Umbilical cord (tissue), 2 donors: Measurements from ENCODE around the gene CEP19. TPM values are rescaled to one million over a fixed set of nuclear protein-coding genes. Genes with fewer than 3 reads are reported as not detected.

ENCODE experiments used
- DNase-seq: peaks from one replicate; pipeline ENCODE4 v3.0.0-alpha.2; 2015; ENCODE audit warnings: low spot score
- total RNA-seq: library from RNA; depleted of rRNA; stranded (reverse); fragments of >200 nt; gene quantifications from one replicate; pipeline ENCODE4 v1.2.3, GENCODE V29; 2014; ENCODE audit warnings: low replicate concordance; ENCODE audit not compliant: insufficient read depth

Gene CEP19
- total RNA-seq, 1 donor from 2014 or later = 7.2 TPM

DNA sequence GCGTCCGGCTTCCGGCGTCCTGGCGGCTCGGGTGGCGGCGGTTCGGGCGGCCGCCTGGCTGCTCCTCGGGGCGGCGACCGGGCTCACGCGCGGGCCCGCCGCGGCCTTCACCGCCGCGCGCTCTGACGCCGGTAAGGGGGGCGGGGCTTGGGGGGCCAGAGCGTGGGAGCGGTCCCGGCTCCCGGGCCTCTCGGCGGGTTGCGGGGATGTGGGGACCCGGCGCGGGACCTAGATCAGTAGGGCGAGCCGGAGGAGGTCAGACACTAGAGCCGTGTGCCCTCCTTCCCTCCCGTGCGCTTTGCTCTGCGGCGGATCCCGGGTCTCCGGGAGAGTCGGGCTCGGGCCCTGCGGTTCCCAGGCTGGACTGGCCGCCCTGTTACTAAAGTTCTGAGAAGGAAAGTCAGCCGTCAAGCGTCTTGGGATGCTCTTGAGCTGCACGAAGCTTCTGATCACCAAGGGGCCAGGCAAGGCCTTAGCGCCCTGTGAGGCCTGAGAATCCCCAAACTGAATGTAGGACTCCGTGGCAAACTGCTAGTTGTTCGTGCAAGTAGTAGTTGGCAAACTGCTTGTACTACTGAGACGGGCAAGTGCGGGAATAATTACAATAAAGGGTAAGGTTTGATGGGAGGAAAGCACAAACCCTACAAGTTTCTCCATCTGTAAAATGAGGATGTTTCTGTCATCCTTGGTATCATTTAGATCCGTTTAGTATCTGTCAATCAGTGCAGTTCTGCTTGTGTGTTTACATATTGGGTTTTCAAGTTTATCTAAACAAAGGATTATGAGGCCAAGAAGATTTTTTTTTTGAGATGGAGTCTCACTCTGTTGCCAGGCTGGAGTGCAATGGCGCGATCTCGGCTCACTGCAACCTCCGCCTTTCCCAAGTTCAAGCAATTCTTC is 714 bp upstream of the CEP19 start:
- DNase-seq = peak; percentile 69

DNA sequence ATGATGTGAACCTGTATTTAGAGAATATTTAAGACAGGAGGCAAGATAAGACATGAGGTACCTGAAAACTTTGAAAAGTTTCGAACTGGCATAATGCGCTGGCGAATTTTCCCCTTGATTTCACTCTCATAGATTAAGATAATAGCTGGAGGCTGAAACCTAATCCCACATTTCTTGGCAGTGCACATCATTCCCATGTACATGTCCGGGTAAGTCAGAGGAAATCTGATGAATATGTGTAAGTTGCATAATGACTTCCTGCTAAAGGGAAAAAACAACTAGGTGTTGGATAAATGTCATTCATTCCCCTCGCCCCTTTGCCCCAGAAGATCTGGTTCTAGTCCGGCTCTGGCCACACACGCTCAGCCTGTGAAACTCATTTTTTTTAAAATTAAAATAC is 3.6 kb downstream of the CEP19 start:
- no peak for DNase-seq

DNA sequence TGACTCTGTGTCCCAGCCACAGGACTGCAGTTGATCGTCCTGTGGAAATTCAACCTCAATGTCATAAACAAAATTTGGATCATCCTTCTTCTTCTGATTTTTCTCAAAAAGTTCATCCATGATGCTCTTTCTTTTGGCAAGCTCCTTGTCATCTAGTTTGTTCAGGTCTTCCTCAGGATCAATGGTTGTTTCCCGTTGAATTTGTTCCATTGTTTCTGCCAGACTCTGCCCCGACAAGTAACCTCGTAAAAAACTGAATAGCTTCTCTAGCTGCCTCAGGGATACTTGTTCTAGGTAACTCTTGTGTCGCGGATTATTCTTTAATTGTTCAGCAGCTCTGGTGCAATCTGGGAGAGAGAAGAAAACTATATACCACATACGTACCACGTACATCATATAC is 4.5 kb downstream of the CEP19 start:
- DNase-seq = no peak

DNA sequence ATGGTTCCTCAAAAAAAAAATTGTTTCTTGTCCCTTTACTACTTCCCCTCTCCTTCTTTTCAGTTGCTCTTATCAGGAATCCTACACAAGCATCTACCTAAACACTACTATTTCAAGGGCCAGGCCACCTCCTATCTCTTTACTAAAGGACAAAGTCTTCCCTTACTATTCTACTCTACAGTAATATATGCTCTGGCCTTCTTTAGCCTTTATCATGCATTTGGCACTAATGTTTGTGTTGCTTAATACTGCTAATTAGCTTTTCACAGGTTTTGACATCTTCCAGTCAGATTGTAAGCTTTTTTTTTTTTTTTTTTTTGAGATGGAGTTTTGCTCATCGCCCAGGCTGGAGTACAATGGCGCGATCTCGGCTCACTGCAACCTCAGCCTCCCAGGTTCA is 5.3 kb downstream of the CEP19 start:
- no peak for DNase-seq

DNA sequence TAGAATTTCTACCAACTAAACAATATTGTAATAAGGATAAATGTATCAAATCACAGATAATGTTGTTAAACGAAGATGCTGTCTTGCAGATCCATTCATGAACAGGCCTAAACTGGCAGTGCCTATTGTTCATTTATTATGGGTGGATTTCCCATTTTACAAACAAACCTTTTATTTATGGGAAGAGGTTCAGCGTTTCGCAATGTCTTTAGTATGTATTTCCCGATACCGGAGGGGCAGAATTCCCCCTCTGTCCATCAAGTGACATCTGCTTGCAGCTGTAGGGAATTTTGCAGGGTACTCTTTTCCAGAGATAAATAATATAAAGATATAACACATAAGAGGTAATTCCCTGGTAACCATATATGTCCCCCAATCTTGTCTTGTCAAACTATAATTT is 5.7 kb downstream of the CEP19 start:
- DNase-seq = no peak

- no peak for DNase-seq
These were observed 11.2 kb downstream of the CEP19 start for GRCh38 chr3:196700801-196701200.

DNA sequence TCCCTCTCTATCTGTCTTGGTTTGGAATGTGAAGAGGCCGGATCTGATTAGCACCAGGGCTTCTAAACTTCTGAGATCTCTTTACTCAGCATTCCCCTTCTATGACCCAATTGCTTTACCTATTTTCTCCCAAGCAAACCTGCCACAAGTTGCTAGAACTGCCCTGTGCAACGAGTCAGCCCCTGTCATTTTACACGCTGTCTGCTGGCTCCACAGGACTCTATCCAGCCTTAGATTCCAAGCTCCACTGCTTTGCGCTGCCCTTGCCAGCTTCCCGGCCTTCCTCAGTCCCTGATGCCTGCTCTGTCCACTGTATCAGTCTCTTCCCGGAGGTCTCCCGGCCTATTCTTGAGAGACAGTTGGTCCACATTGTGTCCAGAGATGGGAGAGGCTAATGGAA is 12.3 kb downstream of the CEP19 start:
- DNase-seq = no peak

DNA sequence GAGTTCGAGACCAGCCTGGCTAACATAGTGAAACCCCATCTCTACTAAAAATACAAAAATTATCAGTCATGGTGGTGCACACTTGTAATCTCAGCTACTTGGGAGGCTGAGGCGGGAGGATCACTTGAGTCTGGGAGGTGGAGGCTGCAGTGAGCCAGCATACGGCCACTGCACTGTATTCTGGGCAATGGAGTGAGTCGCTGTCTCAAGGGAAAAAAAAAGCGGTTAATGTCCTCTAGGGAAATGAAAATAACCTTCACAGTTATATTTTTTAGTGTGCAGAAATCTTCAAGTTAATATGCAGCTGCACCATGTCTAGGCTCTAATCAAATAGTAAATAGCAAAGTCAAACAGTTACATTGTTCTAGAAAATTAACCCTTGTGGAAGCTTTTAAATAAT is 14.8 kb downstream of the CEP19 start:
- DNase-seq = no peak

DNA sequence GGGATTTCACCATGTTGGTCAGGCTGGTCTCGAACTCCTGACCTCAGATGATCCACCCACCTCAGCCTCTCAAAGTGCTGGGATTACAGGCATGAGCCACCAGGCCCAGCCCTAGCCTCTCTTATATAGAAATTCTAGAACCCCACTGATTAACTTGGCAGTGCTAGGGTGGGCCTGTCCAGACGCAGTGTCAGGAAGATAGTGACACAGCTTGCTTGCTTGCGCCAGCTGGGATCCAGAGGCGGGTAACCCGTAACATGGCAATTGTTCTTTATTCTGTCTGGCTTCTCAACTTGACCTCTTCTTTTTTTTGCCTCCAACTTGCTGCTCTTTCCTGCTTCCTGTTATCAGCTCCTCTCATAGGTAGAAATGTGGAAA is 16.2 kb downstream of the CEP19 start:
- no peak for DNase-seq

- no peak for DNase-seq
These were observed 16.9 kb downstream of the CEP19 start for GRCh38 chr3:196694941-196695848.

GRCh38 chr3:196694202-196694638 is 17.8 kb downstream of the CEP19 start:
- no peak for DNase-seq

DNA sequence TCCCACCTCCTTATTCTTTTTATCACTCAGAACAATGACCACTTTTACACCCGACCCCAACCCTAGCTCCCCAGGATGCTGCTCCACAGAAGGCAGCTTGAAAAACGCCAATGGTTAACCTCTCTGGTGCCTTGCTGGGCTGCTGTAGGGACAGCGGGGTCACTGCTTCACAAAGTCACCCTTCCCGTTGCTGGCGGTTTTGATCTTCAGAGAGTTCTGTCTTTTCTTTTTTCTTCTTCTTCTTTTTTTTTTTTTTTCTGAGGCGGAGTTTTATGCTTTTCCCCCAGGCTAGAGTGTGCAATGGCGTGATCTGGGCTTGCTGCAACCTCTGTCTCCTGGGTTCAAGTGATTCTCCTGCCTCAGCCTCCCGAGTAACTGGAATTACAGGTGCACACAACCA is 20.7 kb downstream of the CEP19 start:
- no peak for DNase-seq

GRCh38 chr3:196689941-196690660 is 21.9 kb downstream of the CEP19 start:
- no peak for DNase-seq

GRCh38 chr3:196688349-196688748 is 23.7 kb downstream of the CEP19 start:
- peak; percentile 34 for DNase-seq

GRCh38 chr3:196686436-196686835 is 25.6 kb downstream of the CEP19 start:
- DNase-seq = no peak

DNA sequence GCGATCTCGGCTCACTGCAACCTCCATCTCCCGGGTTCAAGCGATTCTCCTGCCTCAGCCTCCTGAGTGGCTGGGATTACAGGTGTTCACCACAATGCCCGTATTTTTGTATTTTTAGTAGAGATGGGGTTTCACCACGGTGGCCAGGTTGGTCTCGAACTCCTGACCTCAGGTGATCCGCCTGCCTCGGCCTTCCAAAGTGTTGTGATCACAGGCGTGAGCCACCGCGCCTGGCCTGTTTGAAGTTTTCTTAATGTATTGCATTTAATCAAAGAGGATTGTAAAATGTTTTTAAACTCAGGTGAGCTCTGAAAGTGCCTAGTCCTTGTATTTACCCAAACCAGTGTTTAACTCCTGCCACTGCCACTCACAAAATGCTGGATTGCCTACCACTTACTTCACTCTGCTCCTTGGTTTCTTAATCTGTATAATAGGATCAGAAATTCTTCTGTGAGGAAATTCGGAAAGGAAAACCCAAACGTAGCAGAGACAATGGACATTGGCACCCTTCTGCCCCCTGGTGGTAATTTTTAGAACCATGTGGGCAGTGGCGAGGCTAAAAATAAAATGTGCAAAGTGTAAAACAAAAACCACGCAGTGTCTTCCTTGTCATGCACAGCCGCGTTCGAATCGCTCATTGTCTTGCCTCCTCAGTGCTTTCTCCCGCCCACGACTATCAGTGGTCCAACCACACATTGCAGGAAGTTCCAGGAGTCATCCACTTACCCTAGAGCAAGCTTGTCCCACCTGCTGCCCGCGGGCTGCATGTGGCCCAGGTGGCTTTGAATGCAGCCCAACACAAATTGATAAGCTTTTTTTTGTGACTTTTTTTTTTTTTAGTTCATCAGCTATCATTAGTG is 27.3 kb downstream of the CEP19 start:
- peak; percentile 69 for DNase-seq

GRCh38 chr3:196677931-196678330 is 34.1 kb downstream of the CEP19 start:
- no peak for DNase-seq

GRCh38 chr3:196677353-196677752 is 34.7 kb downstream of the CEP19 start:
- no peak for DNase-seq

- no peak for DNase-seq
These were observed 38.4 kb downstream of the CEP19 start for GRCh38 chr3:196673632-196674031.

GRCh38 chr3:196670339-196670738 is 41.7 kb downstream of the CEP19 start:
- peak; percentile 32 for DNase-seq
